Dedifferentiated amniotic fluid mesenchymal stem cell (primary cell): ENCODE data around the gene ISCU.

Experiments
- DNase-seq: peaks from one replicate; pipeline ENCODE4 v3.0.0-alpha.2; 2016; ENCODE audit errors: extremely low spot score

The ISCU gene

DNA sequence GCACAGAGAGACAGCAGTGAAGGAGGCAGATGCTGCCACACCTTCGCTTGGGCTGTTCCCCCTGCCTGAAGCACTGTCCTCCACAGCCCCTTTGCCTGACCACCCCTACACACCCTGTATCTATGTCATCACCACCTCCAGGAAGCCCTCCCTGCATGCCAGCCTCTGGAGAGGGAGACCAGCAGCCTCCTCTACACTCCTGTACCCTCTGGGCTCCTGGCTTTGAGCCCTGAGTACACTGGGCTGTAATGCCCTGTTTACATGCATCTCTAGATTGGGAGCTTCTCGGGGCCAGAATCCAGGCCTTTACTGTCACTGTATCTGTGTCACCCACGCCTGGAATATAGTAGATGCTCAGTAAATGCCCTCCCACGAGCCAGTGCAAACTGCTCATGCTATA lies 41.3 kb downstream of the ISCU start:
- no peak for DNase-seq

DNA sequence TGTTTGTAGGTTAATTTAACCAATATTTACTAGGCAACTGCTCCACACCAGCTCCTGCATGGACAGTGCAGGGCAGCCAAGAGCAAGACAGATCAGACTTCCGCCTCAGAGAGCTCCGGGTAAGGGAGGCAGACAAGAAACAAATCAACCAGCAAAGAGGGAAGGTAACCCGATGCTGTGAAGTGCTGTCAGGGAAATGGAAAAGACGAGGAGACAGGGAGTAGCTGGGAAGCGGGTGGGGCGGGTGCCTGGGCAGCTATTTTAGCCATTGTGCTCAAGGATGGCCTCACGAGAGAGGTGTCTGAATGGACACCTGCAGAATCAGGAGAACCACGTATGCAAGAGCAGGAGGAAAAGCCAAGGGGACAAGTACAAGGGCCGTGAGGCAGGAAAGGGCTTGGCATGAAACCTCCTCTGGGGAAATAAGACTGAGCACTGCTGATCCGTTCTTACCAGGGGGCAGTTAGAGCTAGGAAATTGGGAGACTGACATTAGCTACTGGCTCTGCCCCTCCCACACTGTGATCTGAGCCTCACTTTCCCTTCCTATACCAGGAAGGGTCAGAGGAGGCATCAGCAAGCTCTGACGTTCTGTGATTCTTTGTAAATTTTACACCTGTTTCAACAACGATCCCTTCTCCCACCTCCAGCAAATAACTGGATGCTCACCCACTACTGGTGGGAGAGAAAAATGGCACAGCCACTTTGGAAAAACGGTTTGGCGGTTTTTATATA lies 42.0 kb downstream of the ISCU start:
- DNase-seq = no peak

DNA sequence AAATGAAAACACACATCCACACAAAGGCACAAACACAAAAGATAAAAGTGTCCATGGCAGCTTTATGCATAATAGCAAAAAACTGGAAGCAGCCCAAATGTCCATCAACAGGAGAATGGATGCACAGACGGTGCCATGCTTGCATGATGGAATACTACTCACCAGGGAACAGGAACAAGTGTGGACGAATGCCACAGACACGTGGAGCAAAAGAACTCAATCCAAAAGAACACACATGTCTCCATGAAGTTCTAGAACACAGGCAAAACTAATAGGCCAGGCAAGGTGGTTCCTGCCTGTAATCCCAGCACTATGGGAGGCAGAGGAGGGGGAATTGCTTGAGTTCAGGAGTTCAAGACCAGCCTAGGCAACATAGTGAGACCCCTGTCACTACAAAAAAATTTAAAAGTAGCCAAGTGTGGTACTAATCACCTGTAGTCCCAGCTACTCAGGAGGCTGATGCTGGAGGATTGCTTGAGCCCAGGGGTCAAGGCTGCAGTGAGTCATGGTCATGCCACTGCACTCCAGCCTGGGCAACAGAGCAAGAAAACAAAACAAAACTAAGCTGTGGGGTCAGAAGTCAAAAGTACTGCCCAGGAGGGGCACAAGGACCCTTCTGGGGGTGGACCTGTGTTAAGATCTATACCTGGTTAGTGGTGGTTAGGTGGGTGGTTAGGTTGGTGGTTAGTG lies 42.7 kb downstream of the ISCU start:
- no peak for DNase-seq

DNA sequence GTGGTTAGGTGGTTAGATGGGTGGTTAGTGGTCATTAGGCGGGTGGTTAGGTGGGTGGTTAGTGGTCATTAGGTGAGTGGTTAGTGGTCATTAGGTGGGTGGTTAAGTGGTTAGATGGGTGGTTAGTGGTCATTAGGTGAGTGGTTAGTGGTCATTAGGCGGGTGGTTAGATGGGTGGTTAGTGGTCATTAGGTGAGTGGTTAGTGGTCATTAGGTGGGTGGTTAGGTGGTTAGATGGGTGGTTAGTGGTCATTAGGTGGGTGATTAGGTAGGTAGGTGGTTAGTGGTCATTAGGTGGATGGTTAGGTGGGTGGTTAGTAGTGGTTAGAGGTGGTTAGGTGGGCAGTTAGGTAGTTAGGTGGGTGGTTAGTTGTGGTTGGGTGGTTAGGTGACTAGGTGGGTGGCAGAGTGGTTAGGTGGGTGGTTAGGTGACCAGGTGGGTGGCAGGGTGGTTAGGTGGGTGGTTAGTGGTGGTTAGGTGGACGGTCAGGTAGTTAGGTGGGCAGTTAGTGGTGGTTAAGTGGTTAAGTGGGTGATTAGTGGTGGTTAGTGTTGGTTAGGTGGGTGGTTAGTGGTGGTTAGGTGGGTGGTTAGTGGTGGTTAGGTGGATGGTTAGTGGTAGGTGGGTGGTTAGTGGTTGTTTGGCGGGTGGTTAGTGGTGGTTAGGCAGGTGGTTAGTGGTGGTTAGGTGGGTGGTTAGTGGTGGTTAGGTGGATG lies 43.5 kb downstream of the ISCU start:
- no peak for DNase-seq

DNA sequence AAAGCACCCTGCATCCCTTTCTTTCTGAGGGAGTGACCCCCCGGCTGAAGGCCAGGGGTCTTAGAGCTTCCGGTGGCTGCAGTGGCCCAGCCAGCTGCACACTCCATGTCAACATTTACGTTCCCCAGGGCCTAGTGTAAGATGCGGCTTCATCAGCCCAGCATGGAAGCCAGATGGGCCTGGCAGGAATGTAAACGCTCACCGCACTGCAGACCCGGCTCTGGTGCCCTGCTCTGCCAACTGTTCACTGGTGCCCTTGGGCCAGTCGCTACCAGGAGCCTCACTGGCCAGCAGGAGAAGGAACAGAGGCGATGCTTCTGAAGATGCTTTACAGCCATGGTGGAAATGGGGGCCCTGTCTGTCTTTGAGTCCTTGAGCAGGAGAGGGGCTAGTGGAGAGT lies 44.1 kb downstream of the ISCU start:
- DNase-seq = no peak

DNA sequence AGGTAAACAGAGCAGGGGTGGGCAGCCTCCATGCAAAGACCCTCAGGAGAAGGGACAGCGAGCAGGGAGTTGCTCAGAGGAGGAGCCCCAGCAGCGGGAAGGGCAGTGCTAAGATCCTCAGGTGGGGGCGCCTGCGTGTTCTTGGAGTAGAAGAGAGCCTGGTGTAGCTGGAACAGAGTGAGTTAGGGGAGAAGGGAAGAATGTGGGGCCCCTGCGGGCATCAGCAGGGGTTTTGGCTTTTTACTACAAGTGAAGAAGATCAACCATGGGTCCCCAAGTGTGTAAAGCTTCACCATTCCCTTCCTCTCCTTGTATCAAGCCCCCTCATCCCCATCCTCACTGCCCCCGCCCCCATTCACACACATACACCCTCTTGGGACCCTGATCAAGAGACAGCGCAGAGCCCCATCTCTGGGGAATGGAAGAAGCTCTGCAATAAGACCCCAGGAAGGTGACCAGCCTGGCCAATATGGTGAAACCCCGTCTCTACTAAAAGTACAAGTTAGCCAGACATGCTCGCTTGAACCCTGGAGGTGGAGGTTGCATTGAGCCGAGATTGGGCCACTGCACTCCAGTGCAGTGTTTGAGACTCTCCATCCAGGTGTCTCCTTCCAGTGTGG lies 45.7 kb downstream of the ISCU start:
- no peak for DNase-seq

DNA sequence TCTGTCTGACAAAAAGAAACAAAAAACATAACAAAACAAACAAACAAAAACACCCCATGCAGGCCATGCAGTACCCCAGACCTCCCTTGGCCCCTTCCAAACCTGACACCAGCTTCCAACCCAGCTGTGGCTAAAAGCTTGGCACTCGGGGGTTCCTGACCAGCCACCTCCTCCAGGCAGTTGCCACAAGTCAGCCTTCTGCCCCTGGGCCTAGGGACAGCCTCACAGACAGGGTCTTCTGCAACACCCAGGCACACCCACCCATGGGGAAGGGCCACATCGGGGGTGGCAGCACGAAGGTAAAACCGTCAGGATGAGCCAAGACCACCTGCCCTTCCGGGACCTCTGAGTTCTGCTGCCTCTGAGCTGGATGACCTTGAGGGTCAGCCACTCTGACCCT lies 46.2 kb downstream of the ISCU start:
- no peak for DNase-seq

DNA sequence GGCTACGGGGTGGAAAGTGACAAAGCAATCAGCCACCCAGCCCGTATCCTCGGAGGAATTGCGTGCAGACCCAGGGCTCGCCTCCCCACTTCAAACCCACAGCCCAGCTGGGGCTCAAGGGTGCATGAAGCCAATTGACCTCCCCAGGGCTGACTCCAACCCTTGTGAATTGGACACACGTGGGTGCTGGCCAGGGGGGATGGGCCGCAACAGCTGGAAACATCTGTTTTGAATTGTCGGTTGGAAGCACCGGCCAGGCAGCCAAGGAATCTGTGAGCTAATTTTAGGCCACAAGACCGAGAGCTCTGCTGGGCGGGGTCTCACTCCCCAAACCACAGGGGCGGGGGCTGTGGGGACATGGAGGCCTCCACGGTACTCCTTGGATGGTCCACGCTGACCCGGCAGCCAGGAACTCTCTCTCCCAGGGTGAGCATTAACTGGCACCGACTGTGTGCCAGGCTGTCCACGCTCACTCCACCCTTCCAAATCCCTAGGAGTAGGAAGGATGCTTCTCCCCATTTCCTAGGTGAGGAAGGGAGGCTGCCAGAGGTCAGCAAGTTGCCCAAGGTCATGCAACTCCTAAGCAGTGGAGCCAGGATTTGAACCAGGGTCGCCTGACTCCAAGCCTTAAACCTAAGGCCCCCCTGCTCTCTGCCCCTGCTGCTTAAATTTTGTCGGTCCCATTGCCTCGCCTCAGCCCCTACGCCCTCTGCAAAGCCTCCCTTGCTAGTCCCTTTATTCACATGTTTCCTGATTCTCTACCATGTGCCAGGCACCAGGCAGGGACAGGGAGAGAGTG lies 47.3 kb downstream of the ISCU start:
- peak; percentile 88 for DNase-seq

DNA sequence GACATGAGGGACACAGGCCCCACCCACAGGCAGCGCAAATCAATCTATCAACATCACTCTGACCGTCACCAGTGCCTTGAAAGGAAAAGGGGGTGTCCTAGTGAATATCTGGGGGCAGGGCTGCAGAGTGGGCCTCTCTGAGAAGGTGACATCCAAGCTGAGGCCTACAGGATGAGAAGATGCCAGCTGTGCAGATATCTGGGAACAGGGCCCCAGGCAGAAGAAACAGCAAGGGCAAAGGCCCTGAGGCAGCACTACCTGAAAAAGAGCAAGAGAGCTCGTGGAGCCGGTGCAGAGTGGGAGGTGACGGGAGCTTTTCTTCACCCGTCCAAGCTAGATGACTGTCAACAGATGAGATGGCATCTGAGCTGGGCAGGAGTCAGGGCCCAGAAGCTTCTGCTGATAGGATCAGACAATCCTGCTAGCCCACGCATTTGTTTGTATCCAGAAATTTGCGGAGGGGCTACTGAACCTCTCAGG lies 48.0 kb downstream of the ISCU start:
- no peak for DNase-seq

DNA sequence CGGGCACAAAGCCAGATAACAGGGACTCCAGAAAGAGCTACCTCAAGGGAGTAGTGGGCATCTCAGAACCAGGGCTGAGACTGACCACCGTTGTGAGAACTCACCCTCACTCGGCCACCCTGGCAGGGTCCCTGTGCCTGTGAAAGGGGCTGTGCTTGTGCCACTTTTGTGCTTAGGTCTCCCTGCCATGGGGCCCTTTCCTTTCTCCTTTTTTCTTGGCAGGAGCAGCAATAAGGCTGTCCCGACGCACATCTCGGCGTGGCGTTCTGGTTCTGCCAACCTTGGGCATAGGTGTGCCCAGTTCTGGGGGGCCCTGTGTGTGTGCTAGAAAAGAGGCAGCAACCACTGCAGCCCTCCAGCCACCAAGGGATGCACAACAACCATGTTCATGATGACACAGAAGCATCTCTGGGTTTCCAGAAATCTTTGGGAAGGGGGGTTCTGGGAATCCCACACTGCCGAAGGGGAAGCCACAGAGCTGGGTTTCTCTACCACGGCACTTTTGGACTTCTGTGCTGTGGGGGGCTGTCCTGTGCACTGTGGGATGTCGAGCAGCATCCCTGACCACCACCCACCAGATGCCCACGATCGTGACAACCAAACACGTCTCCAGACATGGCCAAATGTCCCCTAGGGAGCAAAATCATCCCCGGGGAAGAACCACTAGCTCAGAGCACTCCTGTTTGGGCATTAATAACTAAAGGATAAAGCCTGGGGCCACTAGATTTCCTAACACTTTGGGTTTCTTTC lies 48.6 kb downstream of the ISCU start:
- no peak for DNase-seq

DNA sequence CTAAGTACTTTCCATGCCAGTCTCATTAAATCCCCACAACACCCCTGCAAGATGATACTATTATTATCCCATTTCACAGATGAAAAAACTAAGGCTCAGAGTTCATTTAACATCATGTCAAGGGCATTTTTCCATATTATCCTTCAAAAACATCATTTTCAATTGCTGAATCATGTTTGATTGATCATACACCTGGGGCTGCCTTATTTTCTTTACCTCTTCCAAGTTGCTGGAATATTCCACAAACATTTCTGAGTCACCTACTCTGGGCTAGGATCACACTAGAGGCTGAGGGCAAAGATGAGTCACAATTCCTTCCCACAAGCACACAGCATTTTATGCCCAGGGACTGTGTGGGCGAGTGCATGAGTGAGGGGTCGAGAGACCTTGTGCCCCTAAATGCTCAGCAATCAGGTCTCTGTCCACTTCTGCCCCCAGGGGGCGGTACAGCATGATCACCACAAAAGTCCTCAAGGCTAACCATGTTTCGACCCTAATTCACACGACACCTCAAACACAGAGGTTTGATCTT lies 49.6 kb downstream of the ISCU start:
- no peak for DNase-seq

DNA sequence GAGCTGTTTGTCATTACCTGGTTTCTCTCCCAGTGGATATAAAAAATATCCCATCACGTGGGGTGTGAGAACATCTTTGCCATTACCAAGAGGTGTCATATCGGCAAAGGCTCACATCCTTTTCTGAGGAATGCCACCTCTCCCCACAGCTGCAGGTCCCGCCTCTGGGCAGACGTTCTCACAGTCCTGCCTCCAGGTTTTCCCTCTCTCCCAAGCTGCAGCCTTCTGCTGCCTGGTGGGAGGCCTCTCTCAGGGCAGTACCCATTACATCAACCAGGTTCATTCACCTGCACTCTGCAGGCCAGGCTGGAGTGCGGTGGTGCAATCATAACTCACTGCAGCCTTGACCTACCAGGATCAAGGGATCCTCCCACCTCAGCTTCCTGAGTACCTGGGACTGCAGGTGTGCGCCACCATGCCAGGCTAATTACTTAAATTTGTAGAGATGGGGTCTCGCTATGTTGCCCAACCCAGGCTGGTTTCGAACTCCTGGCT lies 50.4 kb downstream of the ISCU start:
- DNase-seq = no peak

DNA sequence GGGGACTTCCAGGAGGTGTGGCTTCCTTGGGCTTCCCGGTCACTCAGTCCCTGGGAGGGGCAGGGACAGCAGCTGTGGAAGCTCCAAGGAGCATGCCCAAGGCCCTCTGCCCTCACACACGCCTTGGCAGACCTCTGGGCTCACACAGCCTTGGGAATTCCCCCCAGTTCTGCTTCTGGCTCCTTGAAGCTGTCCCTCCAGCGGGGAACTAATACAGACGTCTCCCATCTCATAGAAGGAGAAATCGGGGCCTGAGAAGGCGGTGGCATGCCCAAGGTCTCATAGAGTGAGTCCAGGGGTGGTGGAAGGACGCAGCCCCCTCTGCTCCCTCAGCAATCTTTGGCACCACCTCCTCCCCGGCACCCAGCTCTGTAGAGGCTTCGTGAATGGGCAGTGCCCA lies 51.2 kb downstream of the ISCU start:
- no peak for DNase-seq

DNA sequence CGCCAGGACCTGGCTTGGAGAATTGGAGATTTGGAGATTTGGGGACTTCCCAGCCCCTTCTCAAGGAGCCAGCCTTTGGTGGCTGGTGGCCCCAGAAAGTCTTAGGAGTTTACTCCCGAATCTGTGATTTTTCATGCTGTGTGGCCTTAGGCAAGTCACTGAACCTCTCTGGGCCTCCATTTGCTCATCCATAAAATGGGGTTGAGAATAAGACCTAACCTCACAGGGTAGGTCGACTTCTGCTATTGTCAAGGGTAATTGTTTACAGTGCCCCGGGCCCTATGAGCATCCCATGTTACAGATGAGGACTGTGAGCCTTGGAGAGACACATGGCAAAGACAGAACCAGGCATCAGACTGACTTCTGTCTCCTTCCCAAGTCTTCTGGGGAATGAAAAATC lies 51.6 kb downstream of the ISCU start:
- DNase-seq = no peak

DNA sequence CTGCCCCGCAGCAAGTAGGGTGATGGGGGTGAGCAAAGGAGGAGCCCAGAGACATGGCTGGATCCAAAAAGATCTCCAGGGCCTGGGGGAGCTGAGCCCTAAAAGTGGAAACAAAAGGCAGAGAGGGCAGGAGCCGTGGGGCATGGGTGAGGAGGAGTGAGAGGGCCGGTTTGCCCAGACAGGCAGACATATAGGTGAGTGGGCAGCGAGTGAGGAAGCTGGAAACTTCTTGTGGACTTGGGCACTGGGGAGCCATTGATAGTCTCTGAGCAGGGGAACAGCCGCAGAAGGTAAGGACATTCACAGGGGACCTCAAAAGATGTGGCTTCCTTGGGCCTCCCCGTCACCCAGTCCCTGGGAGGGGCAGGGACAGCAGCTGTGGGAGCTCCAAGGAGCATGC lies 52.2 kb downstream of the ISCU start:
- no peak for DNase-seq

DNA sequence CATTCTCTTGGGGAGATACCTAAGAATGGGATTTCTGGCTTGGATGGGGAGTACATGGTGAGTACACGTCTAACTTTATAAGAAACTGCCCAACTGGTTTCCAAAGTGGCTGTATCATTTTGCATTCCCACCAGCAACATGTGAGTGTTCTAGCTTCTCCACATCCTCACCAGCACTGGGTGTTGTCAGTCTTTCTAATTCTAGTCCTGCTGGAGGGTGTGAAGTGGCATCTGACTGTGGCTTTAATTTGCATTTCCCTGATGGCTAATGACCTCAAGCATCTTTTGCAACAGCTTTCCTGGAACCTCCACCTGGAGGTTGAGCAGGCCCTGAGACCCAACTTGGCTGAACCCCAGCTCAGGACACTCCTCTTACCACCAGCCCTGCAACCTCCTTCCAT lies 53.5 kb downstream of the ISCU start:
- DNase-seq = no peak

DNA sequence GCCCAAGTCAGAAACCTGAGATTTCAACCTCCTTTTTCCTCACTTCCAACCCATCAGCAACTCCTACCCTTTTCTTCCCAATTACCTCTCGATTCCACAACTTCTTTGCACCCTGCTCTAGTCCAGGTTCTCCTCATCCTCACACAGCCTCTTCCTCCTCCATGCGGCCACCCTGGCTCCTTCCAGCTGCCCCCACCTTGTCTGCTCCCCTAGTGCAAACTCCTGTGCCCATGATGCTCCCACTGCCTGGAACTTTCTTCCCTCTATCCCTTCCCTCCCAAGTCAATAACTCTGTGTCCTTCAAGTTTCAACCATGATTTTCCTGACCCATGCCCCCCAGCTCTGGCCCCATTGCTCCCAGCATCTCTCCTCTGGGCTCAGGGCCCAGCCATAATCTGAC lies 54.0 kb downstream of the ISCU start:
- no peak for DNase-seq

DNA sequence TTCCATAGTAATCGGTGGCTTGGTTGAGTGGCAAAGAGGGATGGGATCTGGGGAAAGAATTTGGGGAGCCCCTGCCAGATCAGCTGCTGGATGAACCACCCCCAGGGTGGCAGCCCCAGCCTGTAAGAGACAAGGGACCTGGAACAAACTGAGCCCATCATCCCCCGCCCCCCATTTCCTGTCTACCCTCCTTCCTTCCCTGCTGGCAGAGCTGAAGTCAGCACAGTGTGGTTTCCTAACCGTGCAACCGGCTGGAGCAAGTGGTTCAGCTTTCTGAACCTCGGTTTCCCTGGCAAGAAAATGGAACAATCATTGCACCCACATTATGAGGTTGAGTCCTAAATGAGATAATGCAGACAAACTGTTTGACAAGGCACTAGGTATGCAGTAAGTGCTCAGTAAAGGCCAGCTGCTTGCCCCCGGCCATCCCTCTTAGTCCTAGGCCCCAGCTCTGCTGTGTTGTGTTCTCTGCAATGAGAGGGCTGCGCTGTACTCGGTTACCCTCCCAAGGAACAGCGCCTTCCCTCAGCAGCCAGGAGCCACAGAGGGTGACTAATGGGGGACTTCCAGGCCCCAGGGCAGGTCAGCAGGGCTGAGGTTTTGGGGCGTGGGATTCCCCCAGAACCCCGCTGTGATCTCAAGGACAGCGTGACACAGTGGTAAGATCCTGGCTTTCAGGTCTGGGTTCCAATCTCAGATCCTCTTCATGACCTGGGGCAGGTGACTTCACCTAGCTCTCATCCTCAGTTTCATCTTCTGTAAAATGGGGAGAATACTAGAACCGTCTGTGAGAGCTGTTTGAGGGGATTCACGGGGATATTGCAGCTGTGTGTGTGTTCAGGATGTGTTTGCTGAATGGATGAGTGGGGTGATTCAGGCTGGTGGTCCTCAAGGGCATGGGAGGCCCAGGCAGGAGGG lies 54.8 kb downstream of the ISCU start:
- DNase-seq = no peak
